Caco-2 (cell line): ENCODE results near the gene CAPZA1. TPM values are rescaled to one million over a fixed set of nuclear protein-coding genes. Genes with fewer than 3 reads are reported as not detected.

Source experiments
- BruUV-seq: library from RNA; stranded (reverse); fragments of 400-500 nt; replicated peaks from 2 replicates; lab custom pipeline; 2021; lab: Mats Ljungman, UMichigan
- CTCF ChIA-PET: fragments of 300-600 bp; sonication (Branson Sonifier 250); formaldehyde crosslinking; loops from one replicate; lab custom pipeline; 2022; ENCODE audit warnings: antibody characterized with exemption; lab: Charles Lee
- POLR2A ChIA-PET: fragments of 300-600 bp; sonication (Branson Sonifier 250); formaldehyde crosslinking; loops from one replicate; lab custom pipeline; 2022; ENCODE audit warnings: antibody characterized with exemption; lab: Charles Lee
- DNase-seq, 2 experiments: peaks; one replicate each; pipeline versions ENCODE4 v3.0.0 to v3.0.0-alpha.2; 2020 to 2022
- H3K27me3 ChIP-seq: replicated peaks from 2 replicates; pipeline ENCODE4 v1.6.0; 2011; ENCODE audit warnings: low read length; ENCODE audit not compliant: control insufficient read depth, insufficient read depth
- H3K36me3 ChIP-seq: 2 replicates; pipeline ENCODE4 v1.5.1; 2011; ENCODE audit warnings: low read length; ENCODE audit not compliant: control insufficient read depth, insufficient read depth
- H3K4me1 ChIP-seq: fragments of 250-450 bp; sonication (Bioruptor Pico); 2 replicates; pipeline ENCODE4 v1.5.1; 2020; ENCODE audit warnings: mild to moderate bottlenecking
- H3K4me3 ChIP-seq: 2 replicates; pipeline ENCODE4 v1.5.1; 2011; ENCODE audit warnings: low read depth, mild to moderate bottlenecking, control low read depth, low read length
- H3K9me3 ChIP-seq: fragments of 250-450 bp; sonication (Bioruptor Pico); 2 replicates; pipeline ENCODE4 v1.5.1; 2020; ENCODE audit warnings: mild to moderate bottlenecking, moderate library complexity
- H3K27ac Mint-ChIP-seq: one replicate; pipeline ENCODE4 v1.8.0; 2022; ENCODE audit warnings: mixed read lengths; ENCODE audit not compliant: unreplicated experiment
- H3K27me3 Mint-ChIP-seq: one replicate; pipeline ENCODE4 v1.8.0; 2022; ENCODE audit warnings: mixed read lengths; ENCODE audit not compliant: insufficient read depth, unreplicated experiment
- H3K36me3 Mint-ChIP-seq: one replicate; pipeline ENCODE4 v1.8.0; 2022; ENCODE audit warnings: mild to moderate bottlenecking, mixed read lengths; ENCODE audit not compliant: insufficient read depth, unreplicated experiment
- H3K4me1 Mint-ChIP-seq: one replicate; pipeline ENCODE4 v1.8.0; 2022; ENCODE audit warnings: low read depth, mixed read lengths; ENCODE audit not compliant: unreplicated experiment
- H3K4me3 Mint-ChIP-seq: one replicate; pipeline ENCODE4 v1.8.0; 2022; ENCODE audit warnings: mild to moderate bottlenecking, moderate library complexity, mixed read lengths; ENCODE audit not compliant: unreplicated experiment
- H3K9me3 Mint-ChIP-seq: one replicate; pipeline ENCODE4 v1.8.0; 2022; ENCODE audit warnings: mixed read lengths; ENCODE audit not compliant: unreplicated experiment
- intact Hi-C: fragments of 100-400 bp; cut with micrococcal nuclease; formaldehyde crosslinking; loops from one replicate; pipeline ENCODE4 v1.10.0; 2022; ENCODE audit not compliant: unreplicated experiment
- total RNA-seq: library from RNA; stranded (reverse); gene quantifications from 2 replicates; pipeline ENCODE4 v1.2.3, GENCODE V29; 2022
- TF ChIP-seq, protein P1 (sequence below), 2 experiments: fragments of 200-600 bp in 1 of 2; IDR thresholded peaks; 1 replicate in 1 of 2; 2 replicates in 1 of 2; pipeline versions ENCODE4 v1.5.1 to v1.8.0; 2011 to 2022; ENCODE audit warnings: antibody characterized with exemption in 1 of 2, control low read depth in 1 of 2, inconsistent platforms in 1 of 2, low read depth in 1 of 2, low read length in 1 of 2, mild to moderate bottlenecking in 1 of 2, moderate library complexity in 1 of 2; ENCODE audit not compliant: insufficient read depth in 1 of 2, severe bottlenecking in 1 of 2, unreplicated experiment in 1 of 2

CAPZA1 gene
- total RNA-seq, 1 experiment from 2014 or later, result 82.4 TPM

DNA sequence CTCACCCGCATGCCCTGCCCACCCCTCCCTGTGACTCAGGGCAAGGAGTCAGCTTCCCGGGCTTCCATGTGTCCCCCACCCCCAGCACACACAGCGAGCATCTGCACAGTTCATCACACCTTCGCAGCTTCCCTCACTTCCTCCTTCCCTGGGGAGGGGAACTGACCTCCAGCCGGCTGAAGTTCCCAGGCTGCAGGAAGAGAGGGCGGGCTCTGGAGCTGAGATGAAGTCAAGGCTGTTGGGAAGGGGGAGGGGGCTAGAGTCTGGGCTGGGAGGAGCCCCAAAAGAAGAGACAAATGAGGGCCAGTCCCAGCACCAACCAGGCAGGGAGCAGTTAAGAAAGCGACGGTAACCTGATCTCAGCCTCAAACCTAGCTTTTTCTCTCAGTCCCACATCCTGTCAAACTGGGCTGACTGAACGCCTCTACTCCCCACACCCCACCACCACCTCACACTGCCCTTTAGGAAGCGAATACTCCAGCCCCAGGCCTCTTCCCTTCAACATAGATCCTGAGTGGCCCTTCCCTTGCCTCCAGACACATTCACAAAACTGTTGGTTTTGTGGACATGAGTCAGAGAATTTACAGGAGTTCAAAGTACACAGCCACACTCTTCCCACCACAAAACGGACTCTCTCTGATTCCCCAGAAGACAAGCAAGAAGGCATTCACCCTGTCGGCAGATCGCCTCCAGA is 85.4 kb downstream of the CAPZA1 start:
- Histone ChIP-seq H3K4me3 (peak overlapping the region; percentile 84), H3K9me3 (no peaks in the 10 kb centered on the region), H3K4me1 (peaks cover 48% of the 10 kb centered on the region), H3K27me3 (no peaks in the 10 kb centered on the region), H3K36me3 (no peaks in the 10 kb centered on the region)
- Mint-ChIP-seq H3K9me3 (no peaks in the 10 kb centered on the region), H3K36me3 (peaks cover 57% of the 10 kb centered on the region), H3K27ac (peak overlapping the region; percentile 69), H3K4me1 (peaks cover 23% of the 10 kb centered on the region), H3K27me3 (no peaks in the 10 kb centered on the region), H3K4me3 (peak overlapping the region; percentile 88)
- TF ChIP-seq, protein P1, sequence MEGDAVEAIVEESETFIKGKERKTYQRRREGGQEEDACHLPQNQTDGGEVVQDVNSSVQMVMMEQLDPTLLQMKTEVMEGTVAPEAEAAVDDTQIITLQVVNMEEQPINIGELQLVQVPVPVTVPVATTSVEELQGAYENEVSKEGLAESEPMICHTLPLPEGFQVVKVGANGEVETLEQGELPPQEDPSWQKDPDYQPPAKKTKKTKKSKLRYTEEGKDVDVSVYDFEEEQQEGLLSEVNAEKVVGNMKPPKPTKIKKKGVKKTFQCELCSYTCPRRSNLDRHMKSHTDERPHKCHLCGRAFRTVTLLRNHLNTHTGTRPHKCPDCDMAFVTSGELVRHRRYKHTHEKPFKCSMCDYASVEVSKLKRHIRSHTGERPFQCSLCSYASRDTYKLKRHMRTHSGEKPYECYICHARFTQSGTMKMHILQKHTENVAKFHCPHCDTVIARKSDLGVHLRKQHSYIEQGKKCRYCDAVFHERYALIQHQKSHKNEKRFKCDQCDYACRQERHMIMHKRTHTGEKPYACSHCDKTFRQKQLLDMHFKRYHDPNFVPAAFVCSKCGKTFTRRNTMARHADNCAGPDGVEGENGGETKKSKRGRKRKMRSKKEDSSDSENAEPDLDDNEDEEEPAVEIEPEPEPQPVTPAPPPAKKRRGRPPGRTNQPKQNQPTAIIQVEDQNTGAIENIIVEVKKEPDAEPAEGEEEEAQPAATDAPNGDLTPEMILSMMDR (IDR thresholded peaks at IDR 0.05; ENCODE audit: insufficient read depth in 1 of 2, low read depth in 1 of 2, low read length in 1 of 2, severe bottlenecking in 1 of 2, unreplicated experiment in 1 of 2), result no peak
- BruUV-seq, result no TSS peak
- DNase-seq, result peak; percentile 82 to 89
- ChIA-PET POLR2A (interaction anchor here (0.6 to 1.4 kb wide), 2 partner anchors 30 to 311 kb away, joined by 3 to 6 read pairs; partner anchors contain the start of gene MOV10), CTCF (interaction anchor here (0.7 to 1.2 kb wide), 5 partner anchors 10 to 310 kb away, joined by 3 to 7 read pairs (median 4); partner anchors contain the start of genes MOV10 and PPM1J)
- intact Hi-C loops, result loop anchor here (5.0 kb wide), 1 partner anchor 203 kb away; no protein-coding TSS in a partner anchor

DNA sequence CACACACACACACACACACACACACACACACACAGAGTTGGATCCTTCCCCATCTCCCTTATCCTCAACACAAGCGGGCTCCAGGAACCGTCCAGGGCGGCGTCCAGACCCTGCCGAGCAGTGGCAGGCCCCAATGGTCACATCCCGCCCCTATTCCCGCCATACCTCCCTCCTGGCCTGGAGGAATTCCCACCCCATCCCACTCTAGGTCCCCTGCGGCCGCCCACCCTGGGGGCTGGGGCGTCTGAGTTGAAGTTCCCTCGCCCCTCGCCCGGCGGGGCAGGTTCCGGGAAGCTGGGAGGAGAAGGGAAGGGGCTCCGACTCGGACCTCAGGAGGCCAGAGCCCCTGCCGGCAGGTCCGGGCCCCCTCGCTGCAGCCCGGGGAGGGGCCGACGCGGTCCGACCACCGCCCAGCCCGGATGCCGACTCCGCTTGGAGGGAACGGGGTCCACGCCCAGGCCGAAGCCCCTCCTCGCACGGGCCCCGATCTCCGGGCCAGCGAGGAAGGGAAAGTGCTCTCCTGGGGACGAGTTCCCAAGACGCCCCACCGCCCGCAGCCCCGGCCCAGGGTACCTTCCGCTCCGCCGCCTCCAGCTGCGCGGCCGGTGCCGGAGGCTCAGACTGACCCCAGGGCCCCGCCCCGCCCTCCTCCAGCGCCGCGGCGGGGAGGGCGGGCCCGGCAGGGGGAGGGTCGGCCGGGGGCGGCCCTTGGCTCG is 87.0 kb downstream of the CAPZA1 start, which contains the start of gene RHOC:
Gene RHOC, minus strand, starts transcription at position 623 of the 716 bp plus-strand sequence. CDS start 3,328 bp downstream, outside the sequence.
- Mint-ChIP-seq H3K4me3 (peak within 1 kb of the TSS; percentile 88), H3K36me3 (peaks cover 41% of the 10 kb centered on the region), H3K27ac (peak within 1 kb of the TSS; percentile 69), H3K27me3 (no peaks in the 10 kb centered on the region), H3K9me3 (no peaks in the 10 kb centered on the region), H3K4me1 (peaks cover 15% of the 10 kb centered on the region)
- ChIA-PET POLR2A (no interaction called here), CTCF (interaction anchor here (1.6 kb wide), 1 partner anchor 8 kb away, joined by 10 read pairs; no protein-coding TSS in a partner anchor)
- H3K4me3 ChIP-seq, result peak within 1 kb of the TSS; percentile 84
- peak in 1 of 2 experiments; percentile 77 for DNase-seq
- BruUV-seq, result no TSS peak
- TF ChIP-seq, protein P1 (IDR thresholded peaks at IDR 0.05; ENCODE audit: insufficient read depth in 1 of 2, low read depth in 1 of 2, low read length in 1 of 2, severe bottlenecking in 1 of 2, unreplicated experiment in 1 of 2), result no peak
- H3K4me1 ChIP-seq, result peaks cover 32% of the 10 kb centered on the region
- no peaks in the 10 kb centered on the region for H3K36me3 ChIP-seq
- H3K9me3 ChIP-seq, result no peaks in the 10 kb centered on the region
- intact Hi-C loops, result loop anchor here (1.0 to 5.0 kb wide), 5 partner anchors 7 to 316 kb away; partner anchors contain the start of genes CAPZA1, MOV10 and ST7L
- H3K27me3 ChIP-seq, result no peaks in the 10 kb centered on the region
